Fibroblast of lung (primary cell): ENCODE results near the gene SNAI3.

Source experiments
- EZH2 ChIP-seq: IDR thresholded peaks from 2 replicates; pipeline ENCODE4 v1.5.1; 2012; ENCODE audit warnings: low read length, control low read depth, mild to moderate bottlenecking; ENCODE audit errors: missing control alignments
- TF ChIP-seq, protein P1 (sequence below), 2 donors: IDR thresholded peaks in 1 of 2; conservative IDR thresholded peaks in 1 of 2; 1 replicate in 1 of 2; 2 replicates in 1 of 2; pipeline ENCODE4 v1.5.1; 2011 to 2012; ENCODE audit warnings: low read length in 2 of 2, control low read depth in 1 of 2, inconsistent platforms in 1 of 2, low read depth in 1 of 2, mild to moderate bottlenecking in 1 of 2

DNA sequence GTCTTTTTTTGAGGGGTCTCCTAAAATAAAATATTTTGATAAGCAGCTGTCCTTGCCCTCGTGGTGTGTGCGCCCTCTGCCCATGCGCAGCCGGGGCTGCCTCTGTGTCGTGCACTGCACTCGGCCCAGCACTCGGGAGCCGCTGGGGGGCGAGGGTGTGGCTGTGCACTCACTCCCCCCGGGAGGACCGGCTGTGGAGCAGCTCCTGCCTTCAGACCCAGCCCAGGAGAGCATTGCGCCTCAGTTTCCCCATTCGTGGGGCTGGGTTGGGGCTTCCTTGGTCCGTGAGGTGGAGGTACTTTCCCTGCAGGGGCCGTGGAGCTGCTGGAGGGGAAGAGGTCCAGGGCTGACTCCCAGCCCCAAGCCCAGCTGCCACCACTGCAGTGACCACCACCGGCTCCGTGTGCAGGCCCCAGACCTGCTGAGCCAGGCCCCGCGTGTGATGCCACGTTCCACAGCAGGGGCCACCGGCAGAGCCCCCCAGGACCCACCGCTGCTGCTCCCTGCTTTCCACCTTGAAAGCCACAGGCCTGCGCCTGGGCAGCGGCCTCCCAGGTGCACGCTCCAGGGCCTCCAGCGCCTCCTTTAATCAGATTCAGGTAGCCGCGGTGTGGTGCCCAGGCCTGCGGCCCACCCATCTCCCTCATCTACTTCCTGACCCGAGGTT is 54.3 kb downstream of the SNAI3 start:
- TF ChIP-seq, protein P1, sequence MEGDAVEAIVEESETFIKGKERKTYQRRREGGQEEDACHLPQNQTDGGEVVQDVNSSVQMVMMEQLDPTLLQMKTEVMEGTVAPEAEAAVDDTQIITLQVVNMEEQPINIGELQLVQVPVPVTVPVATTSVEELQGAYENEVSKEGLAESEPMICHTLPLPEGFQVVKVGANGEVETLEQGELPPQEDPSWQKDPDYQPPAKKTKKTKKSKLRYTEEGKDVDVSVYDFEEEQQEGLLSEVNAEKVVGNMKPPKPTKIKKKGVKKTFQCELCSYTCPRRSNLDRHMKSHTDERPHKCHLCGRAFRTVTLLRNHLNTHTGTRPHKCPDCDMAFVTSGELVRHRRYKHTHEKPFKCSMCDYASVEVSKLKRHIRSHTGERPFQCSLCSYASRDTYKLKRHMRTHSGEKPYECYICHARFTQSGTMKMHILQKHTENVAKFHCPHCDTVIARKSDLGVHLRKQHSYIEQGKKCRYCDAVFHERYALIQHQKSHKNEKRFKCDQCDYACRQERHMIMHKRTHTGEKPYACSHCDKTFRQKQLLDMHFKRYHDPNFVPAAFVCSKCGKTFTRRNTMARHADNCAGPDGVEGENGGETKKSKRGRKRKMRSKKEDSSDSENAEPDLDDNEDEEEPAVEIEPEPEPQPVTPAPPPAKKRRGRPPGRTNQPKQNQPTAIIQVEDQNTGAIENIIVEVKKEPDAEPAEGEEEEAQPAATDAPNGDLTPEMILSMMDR (conservative IDR thresholded peaks at IDR 0.05 in 1 of 2, IDR thresholded peaks at IDR 0.05 in 1 of 2; ENCODE audit: low read depth in 1 of 2, low read length in 2 of 2): no peak
- TF ChIP-seq EZH2: no peak
